Measurements from ENCODE around the gene LRP1.

The LRP1 gene

GRCh38 chr12:57225680-57226210, 97.5 kb downstream of the LRP1 start:
- H3K27ac ChIP-seq: no peak overlapping the region
- POLR2A ChIA-PET (ENCODE audit: low non-redundant PET): no interaction called here
- no peak for TF ChIP-seq CTCF (conservative IDR thresholded peaks at IDR 0.05; ENCODE audit: low read depth)
- CTCF ChIA-PET: interaction anchor here (1.5 to 2.1 kb wide), 3 partner anchors 11 to 17 kb away, joined by 7 to 9 read pairs (median 9); no protein-coding TSS in a partner anchor
- DNase-seq (ENCODE audit: low spot score): no peak

GRCh38 chr12:57226588-57227314, 98.5 kb downstream of the LRP1 start:
- ChIA-PET POLR2A (ENCODE audit: low non-redundant PET) (no interaction called here), CTCF (interaction anchor here (0.6 to 2.1 kb wide), 5 partner anchors 12 to 104 kb away, joined by 5 to 14 read pairs (median 9); no protein-coding TSS in a partner anchor)
- no peak overlapping the region for H3K27ac ChIP-seq
- no peak for DNase-seq (ENCODE audit: low spot score)
- TF ChIP-seq CTCF (conservative IDR thresholded peaks at IDR 0.05; ENCODE audit: low read depth): no peak

GRCh38 chr12:57227315-57228115, 99.2 kb downstream of the LRP1 start:
- H3K27ac ChIP-seq: no peak overlapping the region
- POLR2A ChIA-PET (ENCODE audit: low non-redundant PET): no interaction called here
- DNase-seq (ENCODE audit: low spot score): no peak
- TF ChIP-seq CTCF (conservative IDR thresholded peaks at IDR 0.05; ENCODE audit: low read depth): no peak
- CTCF ChIA-PET: interaction anchor here (1.7 to 1.9 kb wide), 2 partner anchors 14 to 15 kb away, joined by 9 to 14 read pairs; no protein-coding TSS in a partner anchor

- ChIA-PET POLR2A (ENCODE audit: low non-redundant PET) (interaction anchor here (0.7 to 0.8 kb wide), 2 partner anchors 12 to 118 kb away, joined by 3 to 4 read pairs; partner anchors contain the start of gene STAT6), CTCF (interaction anchor here (0.8 to 2.9 kb wide), 4 partner anchors 10 to 15 kb away, joined by 3 to 28 read pairs (median 16); no protein-coding TSS in a partner anchor)
- peak overlapping the region; percentile 84 for H3K27ac ChIP-seq
- no peak for TF ChIP-seq CTCF (conservative IDR thresholded peaks at IDR 0.05; ENCODE audit: low read depth)
- no peak for DNase-seq (ENCODE audit: low spot score)
Observed at GRCh38 chr12:57229046-57229633, 100.9 kb downstream of the LRP1 start.

GRCh38 chr12:57229634-57230380, 101.5 kb downstream of the LRP1 start, which contains the start of gene SHMT2:
SHMT2 (plus strand) TSS chr12:57229711; CDS start chr12:57229779, 68 bp downstream.
- CTCF ChIA-PET: interaction anchor here (0.8 to 2.9 kb wide), 5 partner anchors 9 to 601 kb away, joined by 3 to 28 read pairs (median 15); no protein-coding TSS in a partner anchor
- POLR2A ChIA-PET (ENCODE audit: low non-redundant PET): interaction anchor here (0.6 to 0.7 kb wide), 2 partner anchors 12 to 177 kb away, joined by 3 to 4 read pairs; no protein-coding TSS in a partner anchor
- peak within 1 kb of the TSS; percentile 84 for H3K27ac ChIP-seq

More at GRCh38 chr12:57229634-57230380, 101.5 kb downstream of the LRP1 start, which contains the start of gene SHMT2:
- no peak for TF ChIP-seq CTCF (conservative IDR thresholded peaks at IDR 0.05; ENCODE audit: low read depth)
- peak; percentile 99 for DNase-seq (ENCODE audit: low spot score)

Data from RWPE1 (cell line).